GM12801 (cell line): ENCODE data around the gene ATP6V1A.

Experiments used
- TF ChIP-seq, protein P1 (sequence below): IDR thresholded peaks from one replicate; pipeline ENCODE4 v1.5.1; 2011; ENCODE audit warnings: control low read depth; ENCODE audit not compliant: insufficient read length; ENCODE audit errors: extremely low read depth

Gene ATP6V1A

DNA sequence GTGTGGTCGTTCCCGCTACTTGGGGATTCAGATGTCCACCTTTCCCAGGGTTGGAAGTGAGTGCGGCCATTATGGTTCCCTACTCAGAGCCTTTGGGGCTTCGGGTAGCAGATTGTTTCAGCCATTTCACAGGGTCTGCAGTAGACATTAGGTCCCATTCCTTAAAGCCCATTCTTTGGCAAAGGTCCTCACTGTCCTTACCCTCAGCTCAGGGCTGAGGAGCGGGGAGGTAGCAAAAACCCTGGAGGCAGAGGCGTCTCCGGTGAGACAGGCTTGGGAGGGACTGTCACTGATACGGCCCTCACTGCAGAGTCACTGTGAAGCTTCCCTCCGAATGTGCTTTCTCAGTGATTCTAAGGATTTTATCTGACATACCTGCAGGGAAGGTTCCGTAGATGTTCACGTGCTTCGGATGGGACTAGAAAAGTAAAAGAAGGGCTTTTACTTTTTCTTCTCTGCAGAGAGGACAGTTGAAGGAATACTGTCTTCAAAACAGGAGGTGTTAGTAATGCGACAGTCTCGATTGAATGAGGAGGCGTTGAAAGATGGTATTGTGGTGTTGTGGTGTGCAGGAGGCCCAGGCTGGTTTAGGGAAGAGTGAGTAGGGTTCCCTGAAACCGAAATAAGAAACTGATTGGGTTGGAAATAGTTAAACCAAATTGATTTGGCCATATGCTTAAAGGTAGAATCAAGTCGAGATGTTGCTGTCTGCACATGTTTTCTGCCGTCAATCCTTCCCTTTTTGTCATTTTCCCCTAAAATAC is 630 bp downstream of the ATP6V1A start:
- TF ChIP-seq, protein P1, sequence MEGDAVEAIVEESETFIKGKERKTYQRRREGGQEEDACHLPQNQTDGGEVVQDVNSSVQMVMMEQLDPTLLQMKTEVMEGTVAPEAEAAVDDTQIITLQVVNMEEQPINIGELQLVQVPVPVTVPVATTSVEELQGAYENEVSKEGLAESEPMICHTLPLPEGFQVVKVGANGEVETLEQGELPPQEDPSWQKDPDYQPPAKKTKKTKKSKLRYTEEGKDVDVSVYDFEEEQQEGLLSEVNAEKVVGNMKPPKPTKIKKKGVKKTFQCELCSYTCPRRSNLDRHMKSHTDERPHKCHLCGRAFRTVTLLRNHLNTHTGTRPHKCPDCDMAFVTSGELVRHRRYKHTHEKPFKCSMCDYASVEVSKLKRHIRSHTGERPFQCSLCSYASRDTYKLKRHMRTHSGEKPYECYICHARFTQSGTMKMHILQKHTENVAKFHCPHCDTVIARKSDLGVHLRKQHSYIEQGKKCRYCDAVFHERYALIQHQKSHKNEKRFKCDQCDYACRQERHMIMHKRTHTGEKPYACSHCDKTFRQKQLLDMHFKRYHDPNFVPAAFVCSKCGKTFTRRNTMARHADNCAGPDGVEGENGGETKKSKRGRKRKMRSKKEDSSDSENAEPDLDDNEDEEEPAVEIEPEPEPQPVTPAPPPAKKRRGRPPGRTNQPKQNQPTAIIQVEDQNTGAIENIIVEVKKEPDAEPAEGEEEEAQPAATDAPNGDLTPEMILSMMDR = no peak

DNA sequence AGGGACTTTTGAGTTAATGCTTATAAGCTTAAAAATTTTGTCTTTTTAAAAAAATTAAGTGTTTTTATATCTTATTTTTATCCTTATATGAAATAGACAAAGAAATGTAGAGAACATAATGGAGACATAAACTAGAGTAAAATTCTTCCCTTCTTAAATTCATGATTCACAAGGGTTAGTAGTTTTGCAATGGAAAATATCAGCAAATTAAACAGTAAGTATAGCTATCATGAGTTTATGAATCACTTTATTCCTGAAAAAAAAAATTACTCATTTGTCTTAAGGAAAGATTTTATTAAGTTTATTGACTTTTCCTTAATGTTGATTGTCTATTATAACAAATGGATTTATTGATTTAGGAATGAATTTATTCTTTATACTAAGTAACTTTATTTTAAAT is 4.3 kb downstream of the ATP6V1A start:
- TF ChIP-seq, protein P1 = no peak

DNA sequence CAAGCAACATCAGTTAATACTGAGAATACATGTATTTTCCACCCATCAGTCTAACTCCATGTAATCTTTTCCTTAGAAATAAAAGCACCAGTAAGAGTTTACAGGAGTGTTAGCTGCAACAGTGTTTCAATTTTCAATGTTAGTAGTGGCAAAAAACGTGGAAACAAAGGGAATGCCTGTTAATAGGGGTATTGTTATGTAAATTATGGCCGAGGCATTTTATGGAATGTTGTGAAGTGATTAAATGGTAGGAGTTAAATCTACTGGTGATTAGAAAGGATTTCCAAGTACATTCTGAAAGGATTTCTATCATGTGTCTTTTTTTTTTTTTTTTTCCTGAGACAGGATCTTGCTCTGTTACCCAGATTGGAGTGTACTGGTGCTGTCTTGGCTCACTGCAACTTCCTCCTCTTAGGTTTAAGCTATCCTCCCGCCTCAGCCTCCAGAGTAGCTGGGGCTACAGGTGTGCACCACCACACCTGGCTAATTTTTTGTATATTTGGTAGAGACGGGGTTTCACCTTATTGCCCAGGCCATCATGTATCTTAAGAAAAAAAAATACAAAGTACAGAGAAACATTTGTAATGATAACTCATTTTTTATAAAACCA is 6.6 kb downstream of the ATP6V1A start:
- TF ChIP-seq, protein P1 = no peak

DNA sequence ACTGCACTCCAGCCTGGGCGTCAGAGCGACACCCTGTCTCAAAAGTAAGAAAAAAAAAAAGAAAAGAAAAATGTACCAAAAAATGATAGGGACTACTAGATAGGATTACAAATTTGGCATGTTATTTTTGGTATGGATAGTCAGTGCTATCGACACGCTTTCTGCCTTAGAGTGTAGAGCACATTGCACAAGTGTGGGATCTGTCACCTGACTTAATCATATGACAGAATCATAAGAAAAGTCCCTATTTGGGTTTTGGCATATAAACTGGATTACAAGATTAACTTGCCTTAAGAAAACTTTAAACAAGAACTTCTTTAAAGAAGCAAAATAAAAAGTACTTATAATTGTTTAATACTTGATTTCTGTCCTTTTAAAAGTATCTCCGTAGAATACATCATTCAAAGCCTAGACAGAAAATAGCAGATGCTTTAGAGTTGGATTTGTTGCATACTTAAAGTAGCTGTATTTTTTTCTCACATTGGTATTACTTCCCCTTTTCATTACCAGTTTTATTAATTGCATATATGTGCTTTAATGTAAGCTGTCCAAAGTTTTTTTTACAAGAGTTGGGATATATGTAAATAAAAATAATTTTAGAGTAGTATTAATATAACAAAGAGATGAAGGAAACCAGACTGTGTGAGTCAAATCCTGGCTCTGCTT is 7.8 kb downstream of the ATP6V1A start:
- TF ChIP-seq, protein P1 = no peak

DNA sequence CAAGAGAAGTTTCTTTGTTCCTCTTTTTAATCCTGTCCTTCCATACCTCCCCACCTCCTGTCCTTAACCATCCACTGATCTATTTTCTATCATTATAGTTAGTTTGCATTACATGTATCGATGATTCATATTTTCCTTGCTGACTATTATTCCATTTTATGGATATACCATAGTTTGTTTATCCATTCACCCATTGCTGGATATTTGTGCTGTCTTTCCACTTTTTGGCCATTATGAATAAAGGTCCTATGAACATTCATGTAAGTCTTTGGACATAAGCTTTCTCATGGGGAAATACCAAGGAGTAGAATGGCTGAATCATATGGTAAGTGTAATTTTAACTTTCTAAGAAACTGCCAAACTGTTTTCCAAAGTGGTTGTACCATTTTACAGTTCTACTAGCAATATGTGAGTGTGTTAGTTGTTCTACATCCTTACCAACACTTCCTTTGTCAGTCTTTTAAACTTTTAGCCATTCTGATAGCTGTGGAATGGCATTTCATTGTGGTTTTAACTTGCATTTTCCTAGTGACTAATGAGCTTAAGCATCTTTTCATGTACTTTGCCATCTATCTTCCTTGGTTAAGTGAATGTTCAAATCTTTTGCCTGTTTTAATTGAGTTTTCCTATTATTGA is 11.7 kb downstream of the ATP6V1A start:
- TF ChIP-seq, protein P1 = no peak

DNA sequence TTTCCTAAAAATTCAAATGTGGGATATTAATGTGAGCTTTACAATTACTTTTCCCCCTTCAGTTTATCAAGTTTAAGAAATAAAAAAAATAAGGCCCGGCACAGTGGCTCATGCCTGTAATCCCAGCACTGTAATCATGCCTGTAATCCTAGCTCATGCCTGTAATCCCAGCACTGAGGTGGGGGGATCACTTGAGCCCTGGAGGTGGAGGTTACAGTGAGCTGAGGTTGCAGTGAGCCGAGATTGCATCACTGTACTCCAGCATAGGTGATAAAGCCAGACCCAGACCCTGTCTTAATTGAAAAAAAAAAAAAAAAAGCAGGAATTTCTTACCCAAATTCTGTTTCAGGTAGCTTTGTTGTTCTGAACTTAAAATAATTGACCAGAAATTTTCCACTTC is 17.9 kb downstream of the ATP6V1A start:
- TF ChIP-seq, protein P1 = no peak

DNA sequence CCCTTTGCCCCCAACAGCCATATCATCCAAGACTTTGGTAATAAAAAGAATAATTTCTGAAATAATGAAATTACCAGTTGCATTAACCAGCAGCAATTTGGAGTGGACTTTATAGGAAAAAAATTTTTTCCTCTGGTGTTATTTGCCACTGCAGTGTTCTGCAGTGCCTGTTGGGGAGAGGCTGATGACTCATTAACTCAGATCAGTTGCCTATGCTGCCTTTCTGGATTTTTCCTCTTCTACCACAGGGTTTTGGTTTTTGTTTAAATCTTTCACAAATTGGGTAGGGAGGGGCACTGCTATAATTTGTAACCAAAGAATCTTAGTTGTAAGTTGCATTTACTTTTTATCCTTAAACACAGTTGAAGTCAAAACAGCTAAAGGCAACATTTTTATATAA is 22.7 kb downstream of the ATP6V1A start:
- TF ChIP-seq, protein P1 = no peak
